HG03342 (cell line): Measurements from ENCODE around the gene SSR1.
A peak's percentile ranks its signal among the peaks of the same experiment; 100 is the strongest.

ENCODE experiments used
- ATAC-seq: cut with Tn5 transposase; IDR thresholded peaks from one replicate; pipeline ENCODE4 v1.9.1; 2021; ENCODE audit warnings: mild to moderate bottlenecking, moderate library complexity; ENCODE audit not compliant: unreplicated experiment

Gene SSR1

DNA sequence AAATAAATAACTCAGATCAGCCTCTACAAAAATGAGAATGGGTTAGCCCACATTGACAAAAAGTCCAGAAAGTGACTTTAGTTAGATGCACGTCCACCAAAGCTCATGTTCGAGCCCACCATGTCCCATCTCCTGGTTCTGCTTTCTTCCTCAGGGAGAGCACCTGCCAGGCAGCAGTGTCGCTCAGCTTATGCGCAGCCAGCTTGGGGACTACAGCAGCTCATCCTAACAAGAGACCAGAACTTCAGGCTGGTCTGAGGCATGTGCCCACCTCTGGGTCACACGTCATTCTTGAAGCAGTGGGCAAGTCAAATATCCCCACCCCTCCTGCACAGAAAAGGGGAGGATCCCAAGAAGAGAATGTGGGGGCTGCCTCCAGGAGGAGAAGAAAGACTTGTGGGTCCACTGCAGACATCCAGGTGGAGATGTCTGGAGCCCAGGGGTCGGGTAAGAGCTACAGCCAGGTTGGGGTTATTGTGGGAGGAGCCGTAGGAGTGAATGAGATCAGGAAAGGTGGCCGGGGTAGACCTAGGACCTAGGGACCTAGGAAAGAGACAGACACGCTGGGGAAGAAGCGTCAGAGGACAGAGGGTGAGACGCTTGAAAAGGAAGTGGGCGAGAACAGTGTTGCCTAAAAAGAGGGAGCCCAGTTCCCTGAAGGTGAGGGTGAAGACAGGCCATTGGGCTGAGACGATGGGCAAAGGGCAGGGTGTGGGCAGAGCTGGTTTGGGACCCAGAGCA lies 52.5 kb downstream of the SSR1 start:
- ATAC-seq, result no peak

DNA sequence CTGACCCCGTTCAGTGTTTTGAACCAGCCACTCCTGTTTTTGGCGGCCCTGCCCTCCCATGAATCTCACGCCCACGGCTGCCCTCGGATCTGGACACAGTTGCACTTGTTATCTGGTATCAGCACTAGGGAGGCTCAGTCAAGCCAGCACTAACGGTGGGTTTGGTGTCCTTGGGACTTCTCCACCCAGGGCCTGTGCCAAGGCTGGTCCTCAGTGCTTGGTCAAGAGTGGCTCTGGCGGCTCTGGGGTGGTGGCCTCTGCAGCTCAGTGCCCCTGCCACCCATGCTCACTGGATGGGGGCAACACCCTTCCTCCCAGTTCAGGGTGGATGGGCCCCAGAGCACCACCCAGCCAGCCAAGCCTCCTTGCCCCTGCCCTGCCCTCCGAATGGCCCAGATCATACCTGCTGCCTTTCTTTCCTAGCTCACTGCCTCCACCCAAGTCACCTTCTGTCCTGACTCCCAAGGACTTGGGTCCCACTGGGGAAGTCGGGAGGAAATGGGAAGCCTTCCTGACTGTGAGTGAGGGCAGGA lies 54.7 kb downstream of the SSR1 start:
- no peak for ATAC-seq

DNA sequence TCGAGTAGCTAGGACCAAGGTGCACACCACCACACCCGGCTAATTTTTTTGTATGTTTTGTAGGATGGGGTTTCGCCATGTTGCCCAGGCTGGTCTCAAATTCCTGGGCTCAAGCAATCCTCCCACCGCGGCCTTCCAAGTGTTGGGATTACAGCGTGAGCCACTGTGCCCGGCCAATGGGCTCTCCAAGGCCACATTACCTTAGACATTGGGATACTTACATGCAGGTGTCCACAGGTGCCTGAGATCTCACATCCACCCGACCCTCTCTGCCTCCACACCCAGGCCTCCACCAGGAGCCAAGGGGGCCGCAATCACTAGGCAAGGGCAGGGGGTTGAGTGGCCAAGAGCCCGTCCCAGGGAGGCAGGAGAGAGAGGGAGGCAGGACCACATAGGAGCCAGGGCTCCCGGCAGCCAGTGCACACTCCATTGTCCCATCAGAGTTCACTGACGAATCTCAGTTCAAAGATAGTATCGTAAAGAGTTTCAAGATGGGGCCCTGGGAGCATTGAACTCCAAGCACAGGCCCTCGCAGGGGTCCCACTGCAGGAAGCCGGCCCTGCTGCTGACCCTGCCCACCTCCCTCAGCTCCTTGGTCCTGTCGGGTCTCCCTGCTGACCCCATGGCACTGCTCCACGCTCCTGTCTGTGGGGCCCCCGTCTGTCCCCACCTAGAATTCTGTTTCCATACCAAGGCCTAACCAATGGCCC lies 55.3 kb downstream of the SSR1 start:
- ATAC-seq, result no peak

DNA sequence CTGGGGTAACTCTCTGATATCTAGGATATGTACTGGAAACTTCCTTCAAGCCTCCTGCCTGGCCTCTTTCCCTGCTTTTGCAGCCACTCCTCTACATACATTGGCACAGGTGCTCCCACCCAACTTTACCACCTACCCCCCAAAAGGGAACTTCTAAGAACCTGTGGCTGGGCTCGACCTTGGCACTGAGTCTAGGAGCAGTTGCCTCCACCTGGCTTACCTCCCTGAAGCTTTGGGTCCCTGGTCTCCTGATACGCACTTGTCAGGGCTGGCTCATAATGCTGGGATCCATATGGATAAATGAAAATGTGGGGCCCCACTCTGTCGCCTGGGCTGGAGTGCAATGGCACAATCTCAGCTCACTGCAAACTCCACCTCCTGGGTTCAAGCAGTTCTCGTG lies 56.2 kb downstream of the SSR1 start:
- ATAC-seq, result no peak

DNA sequence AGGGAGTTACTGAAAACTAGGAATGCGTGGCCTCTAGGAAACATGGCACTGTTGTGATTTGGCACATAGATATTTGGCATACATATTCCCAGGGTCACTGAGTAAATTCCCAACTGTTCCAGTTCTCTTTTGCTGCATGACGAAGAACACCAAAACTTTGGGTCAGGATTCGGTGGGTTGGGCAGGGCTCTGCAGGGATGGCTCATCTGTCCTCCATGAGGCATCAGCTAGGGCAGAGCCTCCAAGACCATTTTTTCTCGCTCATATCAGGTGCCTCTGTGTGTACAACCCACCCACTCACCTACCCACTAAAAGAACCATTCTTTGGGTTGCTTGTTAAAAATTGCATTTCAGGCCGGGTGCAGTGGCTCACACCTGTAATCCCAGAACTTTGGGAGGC lies 57.1 kb downstream of the SSR1 start:
- no peak for ATAC-seq

DNA sequence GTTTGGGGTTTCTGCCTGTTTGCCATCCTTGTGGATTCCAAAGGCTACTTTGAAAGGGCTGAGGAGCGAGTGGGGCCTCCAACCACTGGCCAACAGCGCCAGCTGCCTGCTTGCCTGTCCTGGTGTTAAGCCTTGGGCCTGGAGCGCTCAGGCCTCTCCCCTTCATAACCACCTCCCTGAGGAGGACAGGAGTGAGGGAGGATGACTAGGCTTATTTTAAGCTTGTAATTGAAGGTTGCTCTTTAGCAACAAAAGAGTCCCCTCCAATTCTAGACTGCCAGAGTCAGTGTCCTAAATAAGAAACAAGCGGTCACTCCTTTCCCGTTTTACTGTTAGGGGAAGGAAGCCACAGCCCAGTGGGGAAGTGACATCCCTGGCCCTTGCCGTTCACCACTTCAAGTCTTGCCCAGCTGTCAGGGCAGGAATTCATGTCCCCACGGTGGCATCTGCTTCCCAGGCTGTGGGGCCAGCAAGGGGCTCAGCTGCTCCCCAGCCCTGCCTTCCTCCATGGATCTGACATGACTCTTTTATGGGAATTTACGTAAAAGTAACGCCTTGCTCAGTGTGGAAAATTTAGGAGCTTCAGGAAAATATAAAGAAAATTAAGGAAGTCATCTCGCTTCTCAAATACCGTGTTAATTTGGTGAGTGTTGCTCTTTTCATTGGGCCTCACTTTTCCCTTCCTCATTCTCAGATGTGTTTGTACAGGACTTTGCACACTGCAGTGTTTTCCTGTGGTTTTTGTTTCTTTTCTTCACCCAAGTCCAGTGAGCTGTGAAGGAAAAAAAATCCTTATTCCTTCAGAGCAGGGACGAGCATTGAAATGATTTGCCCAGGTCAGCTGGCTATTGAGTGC lies 57.8 kb downstream of the SSR1 start:
- no peak for ATAC-seq

DNA sequence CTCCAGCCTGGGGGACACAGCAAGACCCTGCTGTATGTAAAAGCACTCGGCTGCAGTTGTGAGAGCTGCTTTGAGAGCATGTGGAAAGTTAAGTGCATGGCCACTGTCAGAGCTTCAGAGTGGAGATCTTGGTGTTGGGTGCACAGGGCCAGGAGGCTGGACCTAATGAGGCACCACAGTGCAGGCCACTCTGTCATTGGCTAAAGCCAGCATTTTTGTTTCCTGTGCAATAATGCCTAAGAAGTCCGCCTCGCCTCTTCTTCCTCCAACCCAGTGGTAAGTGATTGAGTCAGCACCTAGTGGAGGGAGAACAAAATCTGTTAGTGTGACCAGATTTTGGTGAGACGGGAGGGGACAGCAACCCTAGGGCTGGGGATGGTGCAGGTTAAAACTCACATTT lies 60.6 kb downstream of the SSR1 start:
- ATAC-seq, result no peak

DNA sequence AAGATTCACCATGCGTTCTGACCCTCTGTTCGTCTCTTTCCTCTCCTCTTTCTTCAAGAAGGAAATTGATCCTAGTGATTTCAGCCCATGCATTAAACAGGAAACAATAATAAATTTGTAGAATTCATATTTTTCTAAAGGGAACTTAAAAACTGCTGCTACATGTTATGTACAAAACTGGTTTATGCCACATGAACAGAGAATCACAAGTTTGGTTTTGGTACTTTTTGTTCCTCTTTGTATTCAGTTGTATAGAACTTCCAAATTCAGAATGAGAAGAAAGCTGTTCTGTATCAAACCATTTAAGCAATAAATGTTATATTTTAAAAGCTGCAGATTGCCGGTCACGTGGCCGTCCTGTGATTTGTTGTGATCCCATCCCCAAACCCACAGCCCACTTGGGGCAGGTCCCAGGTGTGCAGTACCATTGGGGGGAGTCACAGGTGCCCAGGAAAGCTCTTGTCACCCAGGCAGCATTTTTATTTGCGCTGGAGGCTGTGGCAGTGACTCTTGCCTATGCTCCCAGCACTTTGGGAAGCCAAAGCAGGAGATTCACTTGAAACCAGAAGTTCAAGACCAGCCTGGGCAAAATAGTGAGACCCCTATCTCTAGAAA lies 61.2 kb downstream of the SSR1 start:
- no peak for ATAC-seq

DNA sequence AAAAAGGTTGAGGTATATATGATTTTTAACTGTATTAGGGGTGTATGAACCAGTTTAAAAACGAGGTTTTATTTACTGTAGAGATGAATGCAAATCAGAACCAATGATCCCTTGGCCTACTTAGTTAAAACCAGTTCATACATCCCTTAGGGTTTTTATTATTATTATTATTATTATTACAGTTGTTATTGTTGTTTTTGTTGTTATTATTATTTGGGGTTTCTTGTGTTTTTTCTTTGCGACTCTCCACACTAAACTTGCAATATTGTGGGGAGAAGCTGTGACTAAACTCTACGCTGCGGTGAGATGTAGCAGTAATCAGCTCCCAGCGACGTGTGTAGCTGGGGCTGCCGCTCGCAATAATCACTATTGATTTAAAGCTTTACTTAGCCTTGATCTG lies 62.2 kb downstream of the SSR1 start:
- ATAC-seq, result no peak

DNA sequence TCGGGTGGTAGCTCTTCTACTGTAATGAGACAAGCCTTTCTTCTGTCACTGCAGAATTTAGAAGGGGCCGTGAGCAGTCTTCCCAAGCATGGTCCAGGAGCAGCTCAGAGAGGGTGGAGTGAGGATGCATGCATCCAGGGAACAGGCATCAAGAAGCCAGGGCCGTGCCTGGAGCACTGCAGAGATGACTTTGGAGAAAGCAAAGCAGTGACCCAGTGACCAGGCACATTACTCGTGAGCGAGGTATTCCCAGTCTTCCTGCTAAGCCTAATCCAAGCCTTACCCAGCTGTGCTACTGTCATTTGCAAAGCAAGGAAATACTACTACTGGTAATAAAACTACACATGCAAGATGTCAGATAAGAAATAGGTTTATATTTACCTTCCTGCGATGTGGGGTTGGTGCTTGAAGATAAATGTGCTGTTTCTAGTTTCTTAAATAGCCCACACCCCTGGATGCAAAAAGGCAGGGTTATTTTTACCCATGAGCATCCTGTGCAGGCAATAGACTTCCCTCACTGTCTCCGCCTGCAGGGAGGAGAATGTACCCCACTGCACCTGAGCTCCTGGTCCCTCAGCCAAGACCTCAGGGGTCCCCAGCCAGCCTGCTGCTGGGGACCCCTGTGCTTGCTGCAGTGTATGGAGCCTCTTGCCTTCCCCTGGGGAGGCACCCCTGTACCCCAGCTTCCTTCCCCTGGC lies 62.9 kb downstream of the SSR1 start:
- ATAC-seq, result no peak

DNA sequence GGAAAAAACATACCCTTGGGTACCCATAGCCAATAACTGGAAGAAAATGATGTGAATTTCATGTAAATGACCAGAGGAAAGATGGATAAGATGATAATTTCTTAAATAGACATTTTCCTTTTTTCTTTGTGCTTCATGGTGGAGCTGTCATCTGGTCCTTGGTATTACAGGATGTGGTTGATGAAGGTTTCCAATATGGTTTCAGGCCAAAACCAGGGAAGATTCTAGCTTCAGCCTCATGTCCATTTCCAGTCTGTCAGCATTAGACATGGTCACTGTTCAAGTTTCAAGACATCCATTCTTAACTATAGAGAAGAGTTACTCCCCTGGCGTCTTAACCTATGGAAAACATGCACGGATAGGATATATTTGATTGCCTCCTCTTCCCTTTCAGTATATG lies 63.6 kb downstream of the SSR1 start:
- no peak for ATAC-seq

DNA sequence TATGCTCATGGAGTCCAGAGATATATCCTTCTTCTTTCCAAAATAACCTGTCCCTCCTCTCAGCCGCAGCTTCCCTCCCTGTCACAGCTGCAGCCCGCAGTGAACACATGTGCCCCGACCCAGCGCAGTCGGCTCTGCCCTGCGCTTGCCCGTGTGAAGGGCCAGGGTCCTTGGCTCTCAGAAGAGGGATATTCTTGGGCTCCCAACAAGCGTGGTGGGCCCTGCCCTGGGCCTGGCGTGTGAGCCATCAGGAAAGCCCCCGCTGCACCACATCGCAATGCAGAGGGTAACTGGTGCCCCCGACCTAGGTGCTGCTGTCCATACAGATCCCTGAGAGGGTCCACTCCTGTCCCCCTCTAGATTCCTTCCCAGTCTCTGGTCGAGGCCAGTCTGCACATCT lies 65.2 kb downstream of the SSR1 start:
- no peak for ATAC-seq

DNA sequence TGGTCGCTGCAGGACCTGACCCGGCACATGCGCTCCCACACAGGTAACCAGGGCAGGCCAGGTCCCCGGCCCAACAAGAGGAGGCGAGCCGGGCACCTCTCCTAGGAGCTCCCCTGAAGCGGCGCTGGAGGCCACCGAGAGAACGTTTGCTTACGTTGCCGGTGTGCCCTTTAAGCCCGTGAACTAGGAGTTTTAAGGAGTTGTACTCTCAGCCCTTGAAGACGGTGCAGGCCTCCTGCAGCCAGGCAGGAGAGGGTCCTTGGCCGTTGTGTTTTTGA lies 65.9 kb downstream of the SSR1 start:
- ATAC-seq, result no peak

DNA sequence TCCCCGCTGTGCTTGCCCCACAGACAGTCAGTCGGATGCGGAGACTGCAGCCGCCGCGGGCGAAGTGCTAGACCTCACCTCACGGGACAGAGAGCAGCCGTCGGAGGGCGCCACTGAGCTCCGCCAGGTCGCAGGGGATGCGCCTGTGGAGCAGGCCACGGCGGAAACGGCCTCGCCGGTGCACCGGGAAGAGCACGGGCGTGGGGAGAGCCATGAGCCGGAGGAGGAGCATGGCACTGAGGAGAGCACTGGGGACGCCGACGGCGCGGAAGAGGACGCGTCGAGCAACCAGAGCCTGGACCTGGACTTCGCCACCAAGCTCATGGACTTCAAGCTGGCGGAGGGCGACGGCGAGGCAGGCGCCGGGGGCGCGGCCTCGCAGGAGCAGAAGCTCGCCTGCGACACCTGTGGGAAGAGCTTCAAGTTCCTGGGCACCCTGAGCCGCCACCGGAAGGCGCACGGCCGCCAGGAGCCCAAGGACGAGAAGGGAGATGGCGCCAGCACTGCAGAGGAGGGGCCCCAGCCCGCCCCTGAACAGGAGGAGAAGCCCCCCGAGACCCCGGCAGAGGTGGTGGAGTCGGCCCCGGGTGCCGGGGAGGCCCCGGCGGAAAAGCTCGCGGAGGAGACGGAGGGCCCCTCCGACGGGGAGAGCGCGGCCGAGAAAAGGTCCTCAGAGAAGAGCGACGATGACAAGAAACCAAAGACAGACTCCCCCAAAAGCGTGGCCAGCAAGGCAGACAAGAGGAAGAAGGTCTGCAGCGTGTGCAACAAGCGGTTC lies 66.4 kb downstream of the SSR1 start:
- no peak for ATAC-seq

DNA sequence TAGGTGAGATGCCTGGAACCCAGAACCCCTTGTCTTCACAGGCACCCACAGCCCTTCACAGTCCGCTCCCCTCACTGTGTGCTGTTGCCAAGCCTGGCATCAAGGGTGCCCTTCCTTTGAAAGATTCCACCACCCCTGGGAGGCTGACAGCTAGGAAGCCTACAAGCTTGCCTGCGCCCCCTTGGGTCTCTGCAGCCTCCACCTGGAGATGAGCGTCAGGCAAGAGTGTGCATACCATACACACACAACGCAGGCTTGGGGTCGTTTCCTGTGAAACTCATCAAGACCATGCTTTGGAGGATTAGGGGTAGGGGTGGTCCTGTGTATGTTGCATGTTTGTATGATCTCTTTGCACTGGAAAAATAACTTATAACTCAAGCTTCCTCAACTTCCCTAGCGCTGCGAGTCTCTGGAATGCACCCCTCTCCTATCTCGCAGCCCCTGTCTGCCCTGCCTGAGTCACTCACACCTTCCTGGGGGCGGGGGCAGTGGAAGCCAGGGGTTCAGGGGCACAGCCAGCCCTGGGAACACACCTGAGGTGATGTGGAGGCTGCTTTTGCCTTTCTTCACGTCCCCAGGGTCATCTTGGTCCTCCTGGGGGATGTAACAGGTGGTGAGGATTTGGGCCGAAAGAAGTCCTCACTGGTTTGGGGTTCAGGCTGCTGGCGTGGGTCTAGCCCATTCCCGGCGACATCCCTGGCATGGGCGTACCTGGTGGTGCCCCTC lies 67.2 kb downstream of the SSR1 start:
- no peak for ATAC-seq

DNA sequence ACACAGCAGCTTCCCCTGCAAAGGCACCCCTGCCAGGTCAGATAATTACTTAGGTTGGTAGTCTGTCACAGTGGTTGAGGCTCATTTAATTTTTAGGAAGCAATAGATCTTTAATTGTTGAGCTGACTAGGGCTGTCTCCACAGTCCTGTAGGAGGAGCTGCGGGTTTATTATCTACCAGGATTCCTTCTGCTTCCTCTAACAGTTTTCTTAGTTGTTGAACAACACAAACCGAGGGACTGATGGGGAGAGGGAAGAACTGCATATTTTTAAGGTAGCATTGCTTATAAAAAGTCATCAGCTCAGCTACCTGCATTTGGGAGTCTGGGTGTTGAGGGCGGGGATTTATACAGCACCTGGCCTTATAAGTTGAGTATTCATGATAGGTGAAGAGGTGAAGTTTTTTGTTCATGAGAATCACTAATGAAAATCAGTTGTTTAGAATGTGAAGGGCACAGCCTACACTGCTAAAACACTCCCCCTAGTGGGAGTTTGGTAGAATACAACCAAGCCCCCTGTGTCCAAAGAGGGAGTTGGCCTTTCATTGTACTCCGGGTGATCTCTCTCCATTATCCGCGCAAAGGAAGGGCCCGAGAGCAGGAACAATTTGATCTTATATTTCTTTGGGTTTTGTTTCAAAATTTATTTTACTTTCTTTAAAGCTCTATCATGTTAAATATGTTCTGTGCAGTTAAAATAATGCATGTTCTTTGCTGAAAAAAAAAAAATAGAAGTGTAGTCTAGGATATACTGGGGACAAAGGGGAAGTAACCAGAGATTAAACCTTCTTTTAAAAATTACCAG lies 69.6 kb downstream of the SSR1 start:
- ATAC-seq, result peak; percentile 34

DNA sequence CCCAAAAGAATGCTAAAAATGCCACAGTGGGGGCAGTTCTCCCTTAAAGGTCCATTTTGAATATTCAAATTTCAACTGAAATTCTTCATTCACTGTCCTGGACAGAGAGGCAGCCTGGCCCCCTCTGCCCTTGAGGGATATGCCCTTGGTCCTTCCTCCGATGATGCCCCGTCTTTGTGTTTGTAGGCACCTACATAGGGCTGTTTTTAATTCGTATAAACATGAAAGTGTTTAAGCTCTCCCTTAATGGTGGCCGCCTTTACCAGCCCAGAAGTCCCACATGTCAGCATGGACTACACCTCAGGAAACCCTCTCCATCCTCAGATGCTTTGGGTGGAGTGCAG lies 70.2 kb downstream of the SSR1 start:
- no peak for ATAC-seq
